GM13976 (cell line): ENCODE results near the gene UPK1A.

Source experiments
- DNase-seq: peaks from one replicate; pipeline ENCODE4 v3.0.0; 2012; ENCODE audit warnings: low spot score
- in situ Hi-C: fragments of 300-500 bp; cut with MboI; formaldehyde crosslinking; loops from one replicate; pipeline ENCODE4 v1.12.0; 2022; ENCODE audit warnings: low sequenced_read_pairs, mixed read lengths, inconsistent platforms; ENCODE audit not compliant: unreplicated experiment
- TF ChIP-seq, protein P1 (sequence below): IDR thresholded peaks from 2 replicates; pipeline ENCODE4 v1.5.1; 2012; ENCODE audit warnings: borderline replicate concordance, mild to moderate bottlenecking; ENCODE audit not compliant: insufficient read depth; ENCODE audit errors: extremely low read depth, missing control alignments, control extremely low read depth

UPK1A gene

DNA sequence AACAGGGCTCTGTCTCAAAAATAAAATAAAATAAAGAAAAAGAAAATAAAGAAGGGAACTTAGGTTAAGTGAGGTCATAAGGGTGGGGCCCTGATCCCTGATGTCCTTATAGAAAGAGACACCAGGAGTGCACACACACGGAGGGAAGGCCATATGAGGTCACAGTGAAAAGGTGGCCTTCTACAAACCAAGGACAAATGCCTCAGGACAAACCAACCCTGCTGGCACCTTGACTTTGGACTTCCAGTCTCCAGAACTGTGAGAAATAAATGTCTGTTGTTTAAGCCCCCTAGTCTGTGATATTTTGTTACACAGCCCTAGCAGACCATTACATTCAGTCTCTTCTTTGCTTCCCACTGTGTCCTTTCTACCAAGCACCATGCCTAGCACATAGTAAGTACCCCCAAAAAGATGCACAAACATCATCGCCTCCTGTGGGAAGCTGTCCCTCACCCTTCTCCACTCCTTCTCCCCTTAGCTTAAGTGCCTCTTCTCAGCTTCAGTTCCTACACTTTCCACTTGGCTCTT is 29.6 kb downstream of the UPK1A start:
- in situ Hi-C loops = no loop called here
- no peak for DNase-seq
- TF ChIP-seq, protein P1, sequence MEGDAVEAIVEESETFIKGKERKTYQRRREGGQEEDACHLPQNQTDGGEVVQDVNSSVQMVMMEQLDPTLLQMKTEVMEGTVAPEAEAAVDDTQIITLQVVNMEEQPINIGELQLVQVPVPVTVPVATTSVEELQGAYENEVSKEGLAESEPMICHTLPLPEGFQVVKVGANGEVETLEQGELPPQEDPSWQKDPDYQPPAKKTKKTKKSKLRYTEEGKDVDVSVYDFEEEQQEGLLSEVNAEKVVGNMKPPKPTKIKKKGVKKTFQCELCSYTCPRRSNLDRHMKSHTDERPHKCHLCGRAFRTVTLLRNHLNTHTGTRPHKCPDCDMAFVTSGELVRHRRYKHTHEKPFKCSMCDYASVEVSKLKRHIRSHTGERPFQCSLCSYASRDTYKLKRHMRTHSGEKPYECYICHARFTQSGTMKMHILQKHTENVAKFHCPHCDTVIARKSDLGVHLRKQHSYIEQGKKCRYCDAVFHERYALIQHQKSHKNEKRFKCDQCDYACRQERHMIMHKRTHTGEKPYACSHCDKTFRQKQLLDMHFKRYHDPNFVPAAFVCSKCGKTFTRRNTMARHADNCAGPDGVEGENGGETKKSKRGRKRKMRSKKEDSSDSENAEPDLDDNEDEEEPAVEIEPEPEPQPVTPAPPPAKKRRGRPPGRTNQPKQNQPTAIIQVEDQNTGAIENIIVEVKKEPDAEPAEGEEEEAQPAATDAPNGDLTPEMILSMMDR = no peak

DNA sequence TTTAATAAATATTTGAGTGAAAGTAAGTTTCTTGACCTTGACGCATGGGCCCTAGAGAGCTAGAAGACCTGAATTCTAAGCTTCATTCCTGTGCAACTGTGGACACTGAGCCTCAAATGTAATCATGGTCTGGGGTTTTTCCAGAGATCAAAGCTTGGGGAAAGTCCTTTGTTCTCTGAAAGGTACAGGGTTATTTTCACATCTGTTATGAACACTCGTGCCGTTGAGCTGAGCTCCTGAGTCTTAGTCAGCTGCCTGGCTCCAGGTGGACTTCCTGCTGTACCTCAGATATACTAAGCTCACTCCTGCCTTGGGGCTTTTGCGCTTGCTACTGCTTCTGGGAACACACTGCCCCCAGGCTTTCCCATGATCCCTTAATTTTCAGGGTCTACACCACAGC is 30.5 kb downstream of the UPK1A start:
- TF ChIP-seq, protein P1 = no peak
- peak; percentile 65 for DNase-seq
- in situ Hi-C loops = no loop called here

DNA sequence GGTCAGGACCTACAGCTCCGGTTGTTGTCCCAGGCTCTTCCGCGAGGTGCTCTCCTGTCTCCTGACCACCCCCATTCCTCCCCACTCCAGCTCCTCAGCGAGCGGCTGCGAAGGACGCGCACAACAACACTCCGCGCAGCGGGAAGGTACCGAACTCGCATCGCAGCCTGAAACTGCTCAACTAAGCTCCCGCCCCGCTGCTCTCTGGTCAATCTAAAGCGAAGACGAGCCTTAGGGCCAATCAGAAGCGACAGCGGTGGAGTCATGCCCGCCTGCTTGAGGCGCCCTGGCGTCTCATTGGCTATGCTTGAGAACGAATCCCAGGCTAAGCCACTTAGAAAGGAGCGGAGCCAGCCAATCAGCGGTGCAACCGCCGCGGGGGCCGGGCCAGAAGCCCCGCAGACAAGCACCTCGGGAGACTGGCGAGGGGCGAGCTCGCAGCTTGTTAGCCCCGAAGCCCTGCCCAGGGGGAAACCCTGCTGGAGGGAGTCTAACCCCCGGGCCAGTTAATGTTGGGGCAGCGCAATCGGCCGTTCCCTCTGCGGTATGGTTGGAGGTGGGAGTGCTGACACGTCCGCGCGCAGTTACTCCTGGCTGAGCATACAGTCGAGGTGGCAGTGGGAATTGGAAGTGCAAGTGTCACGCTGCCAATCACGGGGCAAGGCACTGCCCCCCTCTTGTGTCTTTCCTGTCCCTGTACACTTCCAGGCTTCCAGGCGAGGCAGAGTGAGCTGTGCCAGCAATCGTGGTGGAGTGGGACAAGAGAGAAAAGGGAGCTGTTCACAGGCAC is 36.1 kb downstream of the UPK1A start:
- peak; percentile 95 for DNase-seq
- TF ChIP-seq, protein P1 = no peak
- in situ Hi-C loops = loop anchor here (10.0 kb wide), 1 partner anchor 222 kb away; no protein-coding TSS in a partner anchor

DNA sequence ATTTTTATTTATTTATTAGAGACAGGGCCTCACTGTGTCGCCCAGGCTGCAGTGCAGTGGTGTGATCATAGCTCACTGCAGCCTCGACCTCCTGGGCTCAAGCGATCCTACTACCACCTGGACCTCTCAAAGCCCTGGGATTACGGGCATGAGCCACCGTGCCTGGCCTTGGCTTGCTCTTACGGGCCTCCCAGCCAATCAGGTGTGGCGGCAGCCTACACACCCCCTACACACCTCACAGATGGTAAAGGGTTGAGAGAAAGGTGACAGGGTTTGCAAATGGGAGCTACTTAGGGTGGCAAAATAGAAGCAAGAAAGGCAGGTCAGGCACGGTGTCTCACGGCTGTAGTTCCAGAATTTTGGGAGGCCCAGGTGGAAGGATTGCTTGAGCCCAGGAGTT is 37.0 kb downstream of the UPK1A start:
- in situ Hi-C loops = loop anchor here (10.0 kb wide), 1 partner anchor 221 kb away; no protein-coding TSS in a partner anchor
- no peak for DNase-seq
- TF ChIP-seq, protein P1 = no peak

DNA sequence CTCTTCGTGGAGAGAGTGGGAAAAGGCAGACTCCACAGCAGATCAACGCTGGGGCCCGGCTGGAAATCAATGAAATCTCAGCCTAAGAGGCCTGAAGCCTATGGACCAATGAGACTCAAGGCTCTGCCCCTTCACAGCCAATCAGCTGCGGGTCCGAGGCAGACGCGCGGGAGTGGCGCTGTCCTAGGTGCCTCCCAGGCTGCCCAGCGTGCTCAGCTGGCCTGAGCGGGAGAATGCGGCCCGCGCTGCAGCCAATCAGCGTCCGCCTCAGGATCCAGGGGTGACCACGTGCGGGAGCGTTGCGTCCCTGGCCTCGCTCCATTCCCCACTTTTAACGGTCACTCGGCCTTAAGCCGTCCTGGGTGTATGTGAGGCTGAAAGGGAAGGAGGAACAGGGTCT is 37.9 kb downstream of the UPK1A start, which contains the start of gene ZBTB32:
Gene ZBTB32, plus strand, starts transcription at position 341 of the 400 bp plus-strand sequence. CDS start 10,069 bp downstream, outside the sequence.
- TF ChIP-seq, protein P1 = no peak
- DNase-seq = peak; percentile 37
- in situ Hi-C loops = loop anchor here (10.0 kb wide), 1 partner anchor 221 kb away; no protein-coding TSS in a partner anchor

DNA sequence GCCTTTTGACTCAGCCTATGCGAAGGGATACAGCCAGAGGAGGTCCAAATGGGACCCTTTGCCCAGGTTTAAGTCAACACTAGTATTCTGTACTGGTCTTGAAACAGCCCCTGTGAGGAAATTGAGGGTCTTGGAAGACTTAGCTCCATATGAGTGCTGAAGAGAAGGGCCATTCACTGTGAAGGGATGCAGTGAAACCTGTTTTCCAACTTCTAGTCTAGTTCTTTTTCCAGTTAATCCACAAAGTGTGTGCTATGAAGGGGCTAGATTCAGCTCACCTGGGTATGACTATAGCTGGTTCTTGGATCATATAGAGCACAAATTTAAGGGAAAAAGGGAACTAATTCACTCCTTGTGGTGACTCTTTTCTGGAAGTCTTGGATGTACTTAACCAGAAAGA is 42.1 kb downstream of the UPK1A start:
- in situ Hi-C loops = loop anchor here (10.0 kb wide), 1 partner anchor 216 kb away; no protein-coding TSS in a partner anchor
- TF ChIP-seq, protein P1 = no peak
- DNase-seq = no peak
